GM18517 (cell line): Measurements from ENCODE around the gene ABHD17B.
"Not testable (repeated sequence)": the region's sequence is repeated elsewhere in the genome, so short reads cannot be mapped to it uniquely, and the experiment has no call there.

Experiments
- ATAC-seq: cut with Tn5 transposase; IDR thresholded peaks from one replicate; pipeline ENCODE4 v1.9.1; 2021; ENCODE audit warnings: mild to moderate bottlenecking, moderate library complexity; ENCODE audit not compliant: unreplicated experiment

Gene ABHD17B

GRCh38 chr9:71916834-71917534 lies 6.0 kb upstream of the ABHD17B start:
- ATAC-seq, result no peak

- no peak for ATAC-seq
These were observed 4.5 kb upstream of the ABHD17B start for GRCh38 chr9:71915495-71915894.

GRCh38 chr9:71911908-71912335 lies 929 bp upstream of the ABHD17B start:
- ATAC-seq, result no peak

DNA sequence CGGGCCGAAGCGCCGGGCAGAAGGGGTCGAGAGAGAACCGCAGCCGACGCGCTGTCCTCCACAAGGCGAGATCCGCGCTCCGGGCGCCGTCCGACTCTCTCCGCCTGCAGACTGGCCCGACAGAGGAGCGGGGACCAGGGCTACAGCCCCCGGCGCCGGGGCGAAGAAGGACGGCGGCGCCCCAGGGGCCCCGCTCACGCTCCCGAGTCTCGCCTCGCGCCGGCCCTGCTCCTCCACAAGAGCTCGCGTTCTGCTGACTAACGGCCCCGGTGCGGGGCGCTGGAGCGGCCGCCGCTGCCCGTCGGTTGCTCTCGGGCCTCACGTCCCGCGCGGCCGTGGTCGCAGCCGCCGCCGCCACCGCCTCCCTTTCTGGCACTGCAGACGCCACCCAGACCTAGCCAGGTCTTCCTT lies 338 bp downstream of the ABHD17B start:
- peak; percentile 30 for ATAC-seq

DNA sequence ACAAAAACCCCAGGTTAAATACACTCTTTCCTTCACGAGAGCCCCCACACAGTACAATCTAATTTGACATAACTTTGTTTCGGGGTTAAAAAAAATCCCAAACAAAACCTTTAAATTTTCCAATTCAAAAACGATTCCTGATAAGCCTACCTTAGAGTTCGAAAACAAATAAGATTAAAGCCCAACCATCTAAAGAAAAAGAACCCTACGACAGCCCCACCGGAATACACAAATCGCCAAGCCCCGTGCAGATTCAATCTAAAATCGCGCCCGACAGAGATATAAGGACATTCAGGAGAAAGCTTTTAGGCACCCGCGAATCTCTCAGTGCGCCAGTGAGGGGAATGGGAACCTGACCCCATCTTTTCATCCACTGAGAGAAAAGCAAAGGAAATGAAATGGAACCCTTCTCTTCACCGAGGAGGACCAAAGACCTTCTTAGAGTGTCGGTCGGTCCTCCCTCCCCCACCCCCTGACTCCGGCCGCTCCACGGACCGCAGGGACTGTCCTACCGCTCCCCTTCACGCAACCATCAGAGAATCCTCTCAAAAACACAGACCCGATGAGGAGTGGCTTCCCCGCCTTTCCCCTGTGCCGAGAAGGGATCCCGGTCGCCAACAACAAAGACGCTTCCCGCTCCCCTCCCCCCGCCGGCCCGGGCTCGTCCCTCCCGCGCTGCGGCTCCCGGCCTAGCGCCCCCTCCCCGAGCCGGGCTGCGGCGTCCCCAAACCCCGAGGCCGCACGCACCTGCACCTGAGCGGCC lies 925 bp downstream of the ABHD17B start:
- ATAC-seq, result peak; percentile 1

DNA sequence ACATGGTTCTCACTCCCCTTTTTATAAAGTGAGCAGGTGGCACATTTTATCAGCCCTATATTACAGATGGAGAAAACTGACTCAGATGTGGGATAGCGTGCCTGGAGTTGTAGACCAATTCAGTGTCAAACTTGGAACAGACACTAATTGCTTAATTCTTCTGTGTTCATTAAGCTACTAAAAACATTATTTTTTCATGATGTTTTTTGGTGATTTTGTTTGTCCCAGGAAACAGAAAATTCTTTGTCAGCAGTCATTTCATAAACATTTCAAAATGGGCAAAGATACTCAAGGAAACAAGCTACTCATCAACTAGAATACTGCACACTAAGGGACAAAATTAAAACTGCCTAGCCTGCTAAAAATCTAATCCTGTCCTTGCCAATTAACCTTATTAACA lies 2.2 kb downstream of the ABHD17B start:
- ATAC-seq, result no peak

DNA sequence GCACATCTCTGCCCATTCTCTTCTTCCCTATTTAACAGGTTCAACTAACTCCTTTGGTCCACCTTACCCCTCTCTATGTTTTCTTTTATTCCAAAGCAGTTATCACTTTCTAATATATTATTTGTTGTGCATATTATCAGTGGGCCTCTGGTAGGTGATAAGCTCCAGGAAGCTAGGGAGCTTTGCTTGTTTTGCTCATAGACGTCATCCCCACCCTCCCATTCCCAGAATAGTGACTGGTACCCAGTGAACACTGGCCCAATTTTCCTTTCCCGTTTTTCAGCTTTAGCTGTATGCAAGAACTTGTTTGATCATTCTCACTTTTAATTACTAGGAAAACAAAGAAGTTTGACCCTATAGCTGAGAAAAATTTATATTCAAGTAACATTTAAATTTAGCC lies 6.9 kb downstream of the ABHD17B start:
- no peak for ATAC-seq

GRCh38 chr9:71901695-71902597 lies 9.0 kb downstream of the ABHD17B start:
- ATAC-seq, result no peak

GRCh38 chr9:71898756-71899155 lies 12.2 kb downstream of the ABHD17B start:
- ATAC-seq, result not testable (repeated sequence)

DNA sequence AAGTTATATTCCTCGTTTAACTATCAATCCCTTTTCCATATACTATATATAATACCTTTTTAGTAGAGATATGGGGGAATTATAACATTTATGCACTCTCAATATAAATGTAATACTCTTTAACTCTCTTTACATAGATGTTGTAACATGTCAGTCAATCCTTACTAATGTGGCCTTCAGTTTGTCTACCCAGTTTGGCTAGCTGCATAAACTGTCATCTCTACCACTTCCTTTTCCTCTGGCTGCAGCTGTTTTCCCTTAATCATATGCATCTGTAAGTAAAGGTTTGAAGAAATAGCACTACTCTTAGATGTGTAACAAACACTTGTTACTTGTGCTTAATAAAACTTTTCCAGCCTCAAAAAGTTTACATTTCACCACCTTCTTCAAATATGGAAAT lies 13.4 kb downstream of the ABHD17B start:
- ATAC-seq, result peak; percentile 54

DNA sequence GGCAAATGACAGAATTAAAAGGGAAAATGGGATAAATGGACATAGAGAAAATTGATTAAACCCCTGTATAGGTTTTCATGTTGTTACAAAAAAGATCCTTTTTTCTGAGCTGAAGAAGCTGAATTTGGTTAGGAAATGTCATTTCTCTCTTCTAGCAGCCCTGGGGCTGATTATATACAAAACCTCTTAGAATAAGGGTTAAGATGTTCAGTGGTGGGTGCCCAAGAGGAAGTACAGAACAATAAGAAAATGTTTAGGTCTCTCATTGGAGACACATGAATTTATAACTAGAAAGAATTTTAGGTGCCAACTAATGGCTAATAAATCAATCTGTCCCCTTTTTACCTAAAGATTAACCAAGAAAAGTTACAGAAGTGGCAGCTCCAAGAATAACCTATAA lies 14.2 kb downstream of the ABHD17B start:
- no peak for ATAC-seq

GRCh38 chr9:71895955-71896354 lies 15.0 kb downstream of the ABHD17B start:
- no peak for ATAC-seq

DNA sequence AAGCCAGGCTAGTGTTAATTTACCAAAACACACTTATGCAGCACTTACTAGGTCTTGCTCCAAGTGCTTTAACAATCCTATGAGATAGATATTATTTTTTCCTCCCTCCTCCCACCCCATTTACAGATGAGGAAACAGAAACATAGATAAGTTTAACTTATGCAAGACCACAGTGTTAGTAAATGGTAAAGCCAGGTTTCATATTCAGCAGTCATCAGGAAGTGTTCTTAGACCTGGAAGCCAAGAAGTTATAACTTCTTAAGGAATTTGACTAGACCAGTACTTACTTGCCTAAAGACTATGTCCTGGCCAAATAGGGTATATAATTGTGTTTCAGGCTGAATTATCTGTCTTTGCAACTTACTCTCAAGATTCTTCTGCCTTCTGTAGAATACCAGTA lies 15.9 kb downstream of the ABHD17B start:
- no peak for ATAC-seq

DNA sequence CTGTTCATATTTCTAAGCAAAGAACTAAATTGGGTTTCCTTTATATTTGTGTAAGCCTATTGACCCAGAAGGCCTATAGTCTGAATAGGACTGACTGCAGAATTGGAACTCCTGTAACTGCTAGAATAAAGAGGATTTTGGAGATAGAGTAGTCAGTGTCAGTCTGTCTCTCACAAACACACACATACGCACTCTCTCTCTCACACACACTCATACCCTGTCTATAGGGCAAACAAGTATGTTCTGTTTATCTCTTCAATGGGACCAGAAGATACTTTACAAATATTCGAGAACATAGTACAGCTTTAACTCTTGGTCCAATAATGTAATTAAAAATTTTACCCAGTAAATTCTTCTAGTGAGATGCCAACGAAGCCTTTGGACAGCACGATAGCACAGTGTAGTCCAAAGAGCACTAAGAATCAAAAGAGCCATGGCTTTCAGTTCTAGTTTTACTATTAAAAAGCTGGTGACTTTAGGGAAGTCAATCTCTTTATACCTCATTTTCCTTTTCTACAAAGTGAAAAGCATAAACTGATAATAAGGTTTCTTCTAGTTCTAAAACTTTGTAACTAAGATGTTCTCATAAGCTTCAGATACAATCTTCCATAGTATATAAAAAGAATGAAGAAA lies 19.3 kb downstream of the ABHD17B start:
- no peak for ATAC-seq

DNA sequence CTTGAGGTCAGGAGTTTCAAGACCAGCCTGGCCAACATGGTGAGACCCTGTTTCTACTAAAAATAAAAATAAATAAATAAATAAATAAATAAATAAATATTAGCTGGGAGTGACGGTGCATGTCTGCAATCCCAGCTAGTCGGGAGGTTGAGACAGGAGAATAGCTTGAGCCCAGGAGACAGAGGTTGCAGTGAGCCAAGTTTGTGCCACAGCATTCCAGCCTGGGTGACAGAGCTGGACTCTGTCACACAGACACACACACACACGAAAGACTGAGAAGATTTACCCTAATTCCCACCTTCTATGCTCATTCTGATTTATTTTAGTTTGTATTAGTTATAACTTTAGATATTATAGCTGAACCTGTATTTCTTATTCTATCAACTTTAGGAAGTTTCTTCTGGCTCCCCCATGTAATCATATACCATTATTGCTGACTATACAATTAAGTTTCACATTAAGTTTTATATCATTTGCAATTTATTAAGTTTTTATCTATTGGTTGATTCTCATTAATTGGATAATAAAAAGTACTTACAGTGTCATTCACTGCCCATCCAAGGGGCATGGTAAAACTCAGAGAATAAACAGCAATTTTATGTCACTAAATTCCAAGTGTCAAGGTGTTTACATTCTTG lies 20.8 kb downstream of the ABHD17B start:
- ATAC-seq, result no peak

DNA sequence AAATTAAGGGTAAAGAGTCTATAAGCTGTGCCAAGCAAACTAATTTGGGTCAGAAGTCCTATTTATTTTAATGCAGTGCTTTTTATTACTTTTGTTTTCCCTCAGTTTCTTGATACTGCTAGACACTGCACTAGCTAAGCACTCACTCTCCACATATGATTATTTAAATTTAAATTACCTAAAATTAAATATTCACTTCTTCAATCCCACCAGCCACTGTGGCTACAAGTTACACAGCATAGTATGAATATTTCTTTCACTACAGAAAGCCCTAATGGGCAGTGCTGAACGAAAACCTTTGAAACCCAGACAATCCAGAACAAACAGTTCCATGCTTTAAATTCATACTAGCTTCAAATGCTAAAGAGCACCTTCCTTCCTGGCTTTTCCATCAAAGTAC lies 23.6 kb downstream of the ABHD17B start:
- ATAC-seq, result no peak

DNA sequence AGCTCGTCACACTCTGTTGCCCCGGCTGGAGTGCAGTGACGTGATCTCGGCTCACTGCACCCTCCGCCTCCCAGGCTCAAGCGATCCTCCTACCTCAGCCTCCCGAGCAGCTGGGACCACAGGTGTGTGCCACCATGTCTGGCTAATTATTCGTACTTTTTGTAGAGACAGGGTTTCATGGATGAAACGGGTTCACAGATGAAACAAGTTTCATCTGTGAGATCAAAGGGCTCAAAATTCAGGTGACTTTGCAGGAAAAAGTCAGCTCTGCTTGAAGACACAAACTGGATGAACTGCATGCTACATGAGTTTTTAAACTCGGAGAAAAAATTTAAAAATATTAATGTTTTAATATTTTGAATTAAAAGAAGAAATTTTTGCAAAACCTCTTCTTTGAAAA lies 24.5 kb downstream of the ABHD17B start:
- no peak for ATAC-seq

GRCh38 chr9:71886015-71886414 lies 25.0 kb downstream of the ABHD17B start:
- no peak for ATAC-seq

DNA sequence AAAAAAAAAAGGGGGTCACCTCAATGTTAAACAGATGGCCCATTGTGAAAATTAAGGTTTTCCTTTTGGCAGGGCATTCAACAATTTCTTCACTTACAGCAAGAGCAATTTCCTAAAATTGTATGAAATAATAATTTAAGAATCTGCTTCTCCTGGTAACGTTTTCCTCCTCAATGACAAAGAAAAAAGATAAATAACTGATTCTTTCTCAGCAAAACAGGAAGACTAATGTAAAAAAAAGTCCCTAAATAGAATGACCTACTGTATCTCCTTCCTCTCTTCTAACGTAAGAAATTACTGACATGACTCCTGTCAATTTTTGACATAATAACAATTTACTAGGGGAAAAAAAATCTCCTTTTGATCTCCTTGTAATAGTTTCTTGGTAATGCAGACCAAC lies 25.5 kb downstream of the ABHD17B start:
- no peak for ATAC-seq

GRCh38 chr9:71884005-71884404 lies 27.0 kb downstream of the ABHD17B start:
- ATAC-seq, result no peak
